ENCODE data around the gene HSPA12A.

Gene HSPA12A

DNA sequence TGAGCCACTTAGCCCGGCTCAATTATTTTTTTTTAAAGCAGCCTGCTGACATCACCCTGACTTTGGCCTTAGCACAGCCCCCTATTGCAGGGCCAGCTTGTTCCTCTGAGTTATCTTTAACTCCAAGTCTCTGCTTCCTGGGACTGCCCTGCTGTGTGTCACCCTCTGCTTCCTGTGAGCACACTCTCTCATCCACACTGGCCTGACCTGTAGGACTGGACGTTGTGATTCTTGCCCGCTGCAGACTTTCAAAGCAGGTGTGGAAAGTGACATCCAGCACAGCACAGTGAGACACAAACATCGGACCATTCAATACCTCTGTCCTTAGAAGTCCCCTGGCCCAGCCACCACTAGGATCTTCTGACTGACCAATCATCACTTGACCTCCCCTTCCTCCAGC is 26.4 kb upstream of the HSPA12A start:
- peaks cover 2% of the 10 kb centered on the region for H3K4me1 ChIP-seq (ENCODE audit: control insufficient read depth, low read depth, low read length)
- H4K5ac ChIP-seq (ENCODE audit: low read length), result no peak overlapping the region
- H4K8ac ChIP-seq (ENCODE audit: low read depth, low read length), result no peak overlapping the region
- H3K9ac ChIP-seq (ENCODE audit: low read length), result no peak overlapping the region
- no peak overlapping the region for H2AK5ac ChIP-seq (ENCODE audit: low read length)
- H3K18ac ChIP-seq (ENCODE audit: low read length), result no peak overlapping the region
- H2BK15ac ChIP-seq (replicated peaks; ENCODE audit: low read depth), result no peak overlapping the region
- no peak overlapping the region for H3K27ac ChIP-seq (ENCODE audit: low read depth, low read length)
- no peaks in the 10 kb centered on the region for H3K36me3 ChIP-seq (ENCODE audit: control insufficient read depth, insufficient read depth, low read length)
- no CpG with 5 or more reads among the region's 4 CpGs for WGBS (ENCODE audit: extremely low coverage, insufficient coverage, low lambda C conversion rate)
- H2BK5ac ChIP-seq (ENCODE audit: low read length), result no peak overlapping the region
- no peaks in the 10 kb centered on the region for H3K27me3 ChIP-seq (ENCODE audit: insufficient read depth, low read length, poor library complexity)
- no peaks in the 10 kb centered on the region for H3K79me1 ChIP-seq (ENCODE audit: low read length)
- H3K4me3 ChIP-seq (ENCODE audit: low read length), result no peak overlapping the region
- no peak overlapping the region for H2BK120ac ChIP-seq (ENCODE audit: low read depth, low read length)
- DNase-seq, result no peak
- H3K4ac ChIP-seq (ENCODE audit: low read depth, low read length), result no peak overlapping the region
- H3K79me2 ChIP-seq (ENCODE audit: control insufficient read depth, insufficient read depth, low read length), result no peaks in the 10 kb centered on the region
- no peak overlapping the region for H3K4me2 ChIP-seq (ENCODE audit: low read length)
- no peak overlapping the region for H3K23ac ChIP-seq (ENCODE audit: low read length)
- H3K56ac ChIP-seq (ENCODE audit: low read length), result no peak overlapping the region

DNA sequence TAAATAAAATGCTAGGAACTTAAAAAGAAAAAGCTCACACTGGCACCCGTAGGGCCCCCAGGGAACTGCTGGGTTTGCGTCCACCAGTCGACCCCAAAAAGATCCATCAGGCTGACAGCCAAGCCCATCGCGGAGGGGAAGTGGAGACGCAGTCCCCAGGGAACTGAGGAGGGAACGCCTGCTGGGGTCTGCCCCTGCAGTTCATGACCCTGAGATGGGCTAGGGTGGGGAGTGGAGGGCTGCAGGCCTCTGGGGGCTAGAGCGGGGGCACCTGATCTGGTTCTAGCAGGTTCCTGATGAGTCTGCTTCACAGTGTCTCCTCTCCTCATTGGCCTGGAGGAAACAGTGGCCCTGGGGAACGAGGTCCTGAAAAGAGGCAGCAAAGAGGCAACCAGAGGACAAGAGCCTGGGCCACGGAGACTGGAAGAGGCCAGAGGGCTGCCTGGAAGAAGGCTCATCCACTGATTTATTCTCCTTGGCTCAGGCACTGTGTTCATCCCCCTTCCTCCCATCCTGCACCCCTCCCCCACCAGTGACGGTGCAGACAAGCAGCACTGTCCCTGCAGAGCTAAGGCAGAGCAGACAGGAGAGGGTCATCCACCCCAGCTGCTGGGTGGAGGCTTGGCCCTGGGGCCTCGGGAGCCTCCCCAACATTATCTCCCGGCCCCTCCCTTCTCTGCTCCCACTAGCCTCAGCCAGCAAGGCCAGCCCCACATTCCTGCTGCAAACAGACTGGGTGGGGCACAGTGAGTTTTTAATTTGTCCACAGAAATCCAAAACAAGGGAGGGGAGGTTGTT is 24.7 kb upstream of the HSPA12A start:
- Histone ChIP-seq H3K56ac (ENCODE audit: low read length) (peak overlapping the region; percentile 49), H3K4me3 (ENCODE audit: low read length) (no peak overlapping the region), H2BK120ac (ENCODE audit: low read depth, low read length) (no peak overlapping the region), H3K4me2 (ENCODE audit: low read length) (no peak overlapping the region), H2AK5ac (ENCODE audit: low read length) (no peak overlapping the region), H3K23ac (ENCODE audit: low read length) (no peak overlapping the region), H3K9ac (ENCODE audit: low read length) (no peak overlapping the region), H3K79me2 (ENCODE audit: control insufficient read depth, insufficient read depth, low read length) (no peaks in the 10 kb centered on the region), H2BK15ac (replicated peaks; ENCODE audit: low read depth) (no peak overlapping the region), H3K18ac (ENCODE audit: low read length) (no peak overlapping the region), H3K4me1 (ENCODE audit: control insufficient read depth, low read depth, low read length) (peaks cover 2% of the 10 kb centered on the region), H4K5ac (ENCODE audit: low read length) (no peak overlapping the region), H4K8ac (ENCODE audit: low read depth, low read length) (no peak overlapping the region), H3K36me3 (ENCODE audit: control insufficient read depth, insufficient read depth, low read length) (no peaks in the 10 kb centered on the region), H3K79me1 (ENCODE audit: low read length) (no peaks in the 10 kb centered on the region), H3K27me3 (ENCODE audit: insufficient read depth, low read length, poor library complexity) (no peaks in the 10 kb centered on the region), H3K4ac (ENCODE audit: low read depth, low read length) (no peak overlapping the region), H2BK5ac (ENCODE audit: low read length) (no peak overlapping the region), H3K27ac (ENCODE audit: low read depth, low read length) (no peak overlapping the region)
- DNase-seq, result peak; percentile 36
- no CpG with 5 or more reads among the region's 13 CpGs for WGBS (ENCODE audit: extremely low coverage, insufficient coverage, low lambda C conversion rate)

DNA sequence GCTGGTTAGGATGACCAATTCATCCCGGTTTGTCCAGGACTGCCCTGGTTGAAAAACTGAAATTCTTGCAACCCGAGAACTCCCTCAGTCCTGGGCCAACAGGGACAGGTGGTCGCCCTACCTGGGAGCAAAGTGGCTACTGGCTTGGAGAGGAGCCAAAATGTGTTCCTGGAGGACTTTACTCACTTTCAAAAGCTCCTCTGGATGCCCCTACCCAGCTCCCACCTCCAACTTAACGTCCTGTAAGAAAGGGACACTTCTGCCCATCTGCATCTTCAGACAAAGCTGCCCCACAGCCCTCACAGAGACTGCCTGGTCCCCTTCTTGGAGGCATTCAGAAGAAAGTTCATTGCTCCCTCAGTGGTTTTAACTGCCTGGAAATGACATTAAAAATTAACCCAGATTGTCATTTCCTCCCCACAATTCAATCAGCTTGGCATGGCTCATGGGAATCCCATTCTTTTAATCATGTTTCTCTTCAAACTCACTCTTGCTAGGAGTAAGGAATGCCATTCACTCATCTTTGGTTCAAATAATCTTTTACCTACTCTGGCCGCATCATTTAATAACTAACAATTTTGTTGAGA is 24.0 kb upstream of the HSPA12A start:
- Histone ChIP-seq H3K79me1 (ENCODE audit: low read length) (no peaks in the 10 kb centered on the region), H2BK15ac (replicated peaks; ENCODE audit: low read depth) (no peak overlapping the region), H3K79me2 (ENCODE audit: control insufficient read depth, insufficient read depth, low read length) (no peaks in the 10 kb centered on the region), H3K4me3 (ENCODE audit: low read length) (no peak overlapping the region), H2BK120ac (ENCODE audit: low read depth, low read length) (no peak overlapping the region), H3K27ac (ENCODE audit: low read depth, low read length) (no peak overlapping the region), H4K5ac (ENCODE audit: low read length) (no peak overlapping the region), H3K4me1 (ENCODE audit: control insufficient read depth, low read depth, low read length) (peaks cover 2% of the 10 kb centered on the region), H4K8ac (ENCODE audit: low read depth, low read length) (no peak overlapping the region), H2AK5ac (ENCODE audit: low read length) (no peak overlapping the region), H2BK5ac (ENCODE audit: low read length) (no peak overlapping the region), H3K9ac (ENCODE audit: low read length) (no peak overlapping the region), H3K56ac (ENCODE audit: low read length) (no peak overlapping the region), H3K36me3 (ENCODE audit: control insufficient read depth, insufficient read depth, low read length) (no peaks in the 10 kb centered on the region), H3K18ac (ENCODE audit: low read length) (no peak overlapping the region), H3K4ac (ENCODE audit: low read depth, low read length) (no peak overlapping the region), H3K4me2 (ENCODE audit: low read length) (no peak overlapping the region), H3K27me3 (ENCODE audit: insufficient read depth, low read length, poor library complexity) (no peaks in the 10 kb centered on the region), H3K23ac (ENCODE audit: low read length) (no peak overlapping the region)
- WGBS (ENCODE audit: extremely low coverage, insufficient coverage, low lambda C conversion rate), result no CpG with 5 or more reads among the region's 5 CpGs
- no peak for DNase-seq

DNA sequence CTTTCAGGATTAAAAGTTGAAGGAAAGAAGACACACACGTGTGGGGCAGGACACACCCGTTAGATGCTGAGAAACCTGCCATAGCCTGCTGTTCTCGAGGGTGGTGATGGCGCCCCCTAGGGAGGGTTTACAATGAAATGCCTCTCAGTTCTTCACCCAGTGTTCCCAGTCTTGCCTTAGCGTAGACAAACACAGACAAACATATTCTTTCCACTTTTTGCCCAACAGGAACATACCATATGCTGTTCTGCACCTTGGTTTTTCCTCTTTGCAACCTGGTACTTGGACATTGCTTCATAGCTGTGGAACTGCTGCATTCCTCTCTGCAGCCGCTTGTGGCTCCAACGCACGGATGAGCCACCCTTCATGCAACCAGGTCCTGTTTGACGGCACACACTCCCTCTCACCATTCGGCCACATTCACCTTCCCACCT is 23.3 kb upstream of the HSPA12A start:
- Histone ChIP-seq H3K56ac (ENCODE audit: low read length) (no peak overlapping the region), H2BK5ac (ENCODE audit: low read length) (no peak overlapping the region), H3K79me1 (ENCODE audit: low read length) (no peaks in the 10 kb centered on the region), H3K23ac (ENCODE audit: low read length) (no peak overlapping the region), H2BK15ac (replicated peaks; ENCODE audit: low read depth) (no peak overlapping the region), H3K4me1 (ENCODE audit: control insufficient read depth, low read depth, low read length) (peaks cover 2% of the 10 kb centered on the region), H3K4ac (ENCODE audit: low read depth, low read length) (no peak overlapping the region), H2AK5ac (ENCODE audit: low read length) (no peak overlapping the region), H3K27ac (ENCODE audit: low read depth, low read length) (no peak overlapping the region), H4K5ac (ENCODE audit: low read length) (no peak overlapping the region), H3K4me2 (ENCODE audit: low read length) (no peak overlapping the region), H3K36me3 (ENCODE audit: control insufficient read depth, insufficient read depth, low read length) (no peaks in the 10 kb centered on the region), H4K8ac (ENCODE audit: low read depth, low read length) (no peak overlapping the region), H3K79me2 (ENCODE audit: control insufficient read depth, insufficient read depth, low read length) (no peaks in the 10 kb centered on the region), H2BK120ac (ENCODE audit: low read depth, low read length) (no peak overlapping the region), H3K4me3 (ENCODE audit: low read length) (no peak overlapping the region), H3K9ac (ENCODE audit: low read length) (no peak overlapping the region), H3K18ac (ENCODE audit: low read length) (no peak overlapping the region), H3K27me3 (ENCODE audit: insufficient read depth, low read length, poor library complexity) (no peaks in the 10 kb centered on the region)
- no peak for DNase-seq
- no CpG with 5 or more reads among the region's 10 CpGs for WGBS (ENCODE audit: extremely low coverage, insufficient coverage, low lambda C conversion rate)

DNA sequence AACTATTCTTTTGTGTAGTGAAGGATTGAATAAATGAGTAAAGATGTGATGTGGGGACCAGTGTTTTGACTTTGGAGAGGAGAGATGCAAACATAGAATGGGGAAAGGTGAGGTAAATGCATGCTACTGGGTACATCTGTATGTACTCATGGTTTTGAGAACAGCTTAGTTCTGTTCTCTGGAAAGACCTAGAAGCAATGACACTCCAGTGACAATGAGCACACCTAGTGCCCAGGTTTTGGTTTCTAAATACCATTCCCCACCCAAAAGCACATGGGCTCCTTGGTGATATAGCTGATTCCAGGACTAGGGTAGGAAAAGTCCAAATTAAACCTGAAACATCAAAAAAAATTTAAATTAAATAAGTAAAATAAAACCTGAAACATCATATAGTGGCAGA is 22.6 kb upstream of the HSPA12A start:
- Histone ChIP-seq H3K27me3 (ENCODE audit: insufficient read depth, low read length, poor library complexity) (no peaks in the 10 kb centered on the region), H3K27ac (ENCODE audit: low read depth, low read length) (no peak overlapping the region), H3K9ac (ENCODE audit: low read length) (no peak overlapping the region), H3K79me2 (ENCODE audit: control insufficient read depth, insufficient read depth, low read length) (no peaks in the 10 kb centered on the region), H4K5ac (ENCODE audit: low read length) (no peak overlapping the region), H3K23ac (ENCODE audit: low read length) (no peak overlapping the region), H3K4ac (ENCODE audit: low read depth, low read length) (no peak overlapping the region), H2AK5ac (ENCODE audit: low read length) (no peak overlapping the region), H3K36me3 (ENCODE audit: control insufficient read depth, insufficient read depth, low read length) (no peaks in the 10 kb centered on the region), H2BK5ac (ENCODE audit: low read length) (no peak overlapping the region), H2BK120ac (ENCODE audit: low read depth, low read length) (no peak overlapping the region), H3K18ac (ENCODE audit: low read length) (no peak overlapping the region), H3K79me1 (ENCODE audit: low read length) (no peaks in the 10 kb centered on the region), H2BK15ac (replicated peaks; ENCODE audit: low read depth) (no peak overlapping the region), H3K4me3 (ENCODE audit: low read length) (peak overlapping the region; percentile 22), H3K4me2 (ENCODE audit: low read length) (no peak overlapping the region), H3K56ac (ENCODE audit: low read length) (no peak overlapping the region), H3K4me1 (ENCODE audit: control insufficient read depth, low read depth, low read length) (peaks cover 2% of the 10 kb centered on the region), H4K8ac (ENCODE audit: low read depth, low read length) (no peak overlapping the region)
- DNase-seq, result no peak

DNA sequence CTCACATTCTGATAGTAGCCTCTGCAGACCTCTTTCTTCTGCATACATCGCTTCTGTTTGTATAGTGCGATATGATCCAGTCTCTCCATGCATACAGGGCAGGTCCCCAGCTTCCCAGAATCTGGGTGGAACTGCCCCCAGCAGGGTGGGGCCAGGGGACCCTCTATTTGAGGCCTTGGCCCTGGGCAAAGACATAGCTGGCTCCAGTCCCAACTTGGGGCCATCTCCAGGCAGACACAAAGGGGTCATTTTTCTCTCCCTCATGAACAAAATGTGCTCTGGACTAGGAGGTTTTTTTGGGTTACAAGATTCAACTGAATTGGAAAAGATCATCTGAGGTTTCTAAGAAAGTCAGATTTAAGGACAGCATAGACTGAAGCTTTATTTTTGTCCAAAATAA is 21.1 kb upstream of the HSPA12A start:
- Histone ChIP-seq H4K5ac (ENCODE audit: low read length) (no peak overlapping the region), H3K9ac (ENCODE audit: low read length) (no peak overlapping the region)
- no CpG with 5 or more reads among the region's 2 CpGs for WGBS (ENCODE audit: extremely low coverage, insufficient coverage, low lambda C conversion rate)

More for the DNA sequence above, 21.1 kb upstream of the HSPA12A start:
- H3K4ac ChIP-seq (ENCODE audit: low read depth, low read length), result no peak overlapping the region
- no peak overlapping the region for H4K8ac ChIP-seq (ENCODE audit: low read depth, low read length)
- no peaks in the 10 kb centered on the region for H3K79me2 ChIP-seq (ENCODE audit: control insufficient read depth, insufficient read depth, low read length)
- no peak overlapping the region for H2BK120ac ChIP-seq (ENCODE audit: low read depth, low read length)
- H3K4me3 ChIP-seq (ENCODE audit: low read length), result no peak overlapping the region
- no peak overlapping the region for H3K18ac ChIP-seq (ENCODE audit: low read length)
- H3K27ac ChIP-seq (ENCODE audit: low read depth, low read length), result no peak overlapping the region
- H3K56ac ChIP-seq (ENCODE audit: low read length), result no peak overlapping the region
- H2BK5ac ChIP-seq (ENCODE audit: low read length), result no peak overlapping the region
- DNase-seq, result no peak
- H3K23ac ChIP-seq (ENCODE audit: low read length), result no peak overlapping the region
- H2BK15ac ChIP-seq (replicated peaks; ENCODE audit: low read depth), result no peak overlapping the region
- no peaks in the 10 kb centered on the region for H3K36me3 ChIP-seq (ENCODE audit: control insufficient read depth, insufficient read depth, low read length)
- H3K27me3 ChIP-seq (ENCODE audit: insufficient read depth, low read length, poor library complexity), result no peaks in the 10 kb centered on the region
- H3K4me1 ChIP-seq (ENCODE audit: control insufficient read depth, low read depth, low read length), result peaks cover 2% of the 10 kb centered on the region
- H2AK5ac ChIP-seq (ENCODE audit: low read length), result no peak overlapping the region
- no peaks in the 10 kb centered on the region for H3K79me1 ChIP-seq (ENCODE audit: low read length)
- H3K4me2 ChIP-seq (ENCODE audit: low read length), result no peak overlapping the region

Data from mesendoderm (in vitro differentiated cells).